NCI-H2107 treated with DMSO at 0.1 percent for 48 hours (cell line): ENCODE data around the gene RAB11FIP2.
A peak's percentile ranks its signal among the peaks of the same experiment; 100 is the strongest.

ENCODE experiments used
- DNase-seq: peaks from one replicate; lab custom pipeline; 2025; ENCODE audit not compliant: unreplicated experiment; lab: John Stamatoyannopoulos, UW

Gene RAB11FIP2

DNA sequence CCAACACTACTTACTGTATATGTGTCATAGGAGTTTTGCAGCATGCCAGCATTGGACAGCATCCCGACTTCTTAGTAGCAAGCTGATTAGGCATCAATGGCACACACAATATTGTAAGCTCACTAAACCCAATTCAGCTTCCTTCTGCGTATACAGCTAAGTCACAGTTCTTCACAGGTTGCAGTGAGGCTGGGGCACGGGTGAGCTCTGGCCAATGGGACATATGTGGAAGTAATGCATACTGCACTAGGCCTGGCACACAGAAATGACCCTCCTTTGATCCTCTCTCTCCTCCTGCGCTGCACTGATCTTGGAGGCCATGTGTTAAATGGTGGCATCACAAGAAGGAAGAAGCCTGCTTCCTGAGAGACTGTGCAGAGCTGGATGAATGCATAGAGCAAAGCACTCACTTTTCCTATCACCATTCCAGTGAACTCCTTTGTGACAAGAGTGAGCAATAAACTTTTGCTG lies 11.9 kb downstream of the RAB11FIP2 start:
- no peak for DNase-seq

DNA sequence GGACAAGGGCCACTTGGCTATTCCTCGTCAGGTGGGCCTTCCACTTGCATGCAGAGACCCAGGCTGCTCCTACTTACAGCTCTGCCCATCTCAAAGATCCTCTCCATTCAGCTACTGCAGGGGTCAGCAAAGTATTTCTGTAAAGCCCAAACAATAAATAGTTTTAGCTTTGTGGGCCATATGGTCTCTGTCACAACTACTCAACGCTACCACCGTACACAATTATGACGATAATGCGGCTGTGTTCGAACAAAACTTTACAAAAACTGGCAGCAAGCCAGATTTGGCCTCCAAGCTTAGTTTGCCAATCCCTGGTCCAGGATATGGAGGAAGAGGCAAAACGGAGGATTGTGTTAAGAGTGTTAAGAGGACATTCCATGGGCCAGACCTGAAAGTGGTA lies 12.8 kb downstream of the RAB11FIP2 start:
- no peak for DNase-seq

DNA sequence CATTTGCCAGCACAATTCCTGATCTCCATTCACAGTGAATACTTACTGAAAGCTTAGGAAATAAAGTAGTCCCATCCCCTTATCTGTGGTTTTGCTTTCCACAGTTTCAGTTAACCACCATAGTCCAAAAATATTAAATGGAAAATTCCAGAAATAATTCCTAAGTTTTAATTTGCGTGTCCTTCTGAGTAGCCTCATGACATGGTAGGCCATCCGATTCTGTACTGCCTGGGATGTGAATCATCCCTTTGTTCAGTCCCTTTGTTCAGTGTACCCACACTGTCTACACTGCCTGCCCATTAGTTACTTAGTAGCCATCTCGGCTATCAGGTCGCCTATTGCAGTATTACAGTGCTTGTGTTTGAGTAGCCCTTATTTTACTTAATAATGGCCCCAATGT lies 14.2 kb downstream of the RAB11FIP2 start:
- DNase-seq = no peak

DNA sequence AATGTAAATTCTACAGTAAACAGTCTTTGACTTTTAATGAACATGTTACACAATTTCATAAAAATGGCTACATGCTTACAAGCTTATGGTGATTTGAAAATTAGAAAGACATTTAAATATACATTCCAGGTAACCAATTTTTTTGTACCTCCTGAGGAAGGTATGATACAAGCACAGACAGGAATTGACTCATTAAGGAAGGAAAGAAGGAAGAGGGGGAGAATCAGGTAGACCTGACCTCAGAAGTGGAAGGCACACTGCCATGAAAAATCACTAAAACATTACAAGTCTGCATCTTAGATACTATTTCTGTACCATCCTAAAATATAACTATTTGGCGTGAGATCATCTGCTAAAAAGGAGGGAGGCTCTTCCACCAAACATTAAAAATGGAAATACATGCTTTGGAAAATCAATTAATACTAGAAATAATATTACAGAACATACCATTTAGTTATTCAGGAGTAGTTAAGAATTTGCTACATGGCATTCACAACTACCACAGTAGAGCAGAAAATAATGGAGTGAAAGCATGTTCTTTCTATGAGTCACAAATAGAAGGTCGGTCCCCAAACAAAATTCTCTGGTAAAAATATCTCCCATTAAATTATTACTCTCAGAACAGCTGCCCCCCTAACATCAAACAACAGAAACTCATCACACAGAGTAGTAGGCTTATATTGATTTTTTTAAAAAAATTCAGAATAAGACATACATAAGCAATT lies 15.2 kb downstream of the RAB11FIP2 start:
- no peak for DNase-seq

DNA sequence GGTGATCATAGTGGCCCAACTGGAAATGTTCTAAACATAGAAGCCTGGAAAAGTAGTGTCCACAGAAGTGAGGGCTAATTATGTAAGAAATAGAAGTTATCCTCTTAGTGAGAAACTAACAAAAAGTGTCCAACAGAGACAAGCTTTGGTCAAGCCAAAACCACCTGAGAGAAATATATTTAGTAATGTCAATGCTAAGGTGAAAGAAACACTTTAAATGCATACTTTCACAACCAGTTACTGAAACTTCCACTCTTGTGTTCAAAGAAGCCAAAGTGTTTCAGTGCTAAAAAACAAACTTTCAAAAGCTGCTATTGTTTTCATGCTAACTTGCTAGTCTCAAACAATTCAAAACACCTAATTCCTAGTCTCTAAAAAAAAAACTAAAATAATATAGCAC lies 18.1 kb downstream of the RAB11FIP2 start:
- DNase-seq = no peak

DNA sequence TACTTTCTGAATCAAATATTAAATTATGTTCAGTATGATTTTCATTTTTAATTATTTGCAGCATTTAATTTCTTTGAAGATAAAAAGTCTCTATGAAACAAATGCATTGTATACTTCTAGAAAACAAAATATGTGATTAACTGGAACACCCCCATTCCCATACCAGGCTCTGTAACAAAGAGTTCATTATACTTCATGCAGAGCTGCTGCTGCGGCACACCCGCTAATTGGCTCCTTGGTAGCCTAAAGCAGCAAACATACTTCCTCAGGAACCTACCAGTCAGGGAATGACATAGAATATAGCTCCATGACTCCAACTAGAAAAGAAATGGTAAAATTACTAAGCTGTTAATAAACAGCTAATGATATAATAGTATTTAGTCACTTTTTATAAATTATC lies 19.3 kb downstream of the RAB11FIP2 start:
- no peak for DNase-seq

DNA sequence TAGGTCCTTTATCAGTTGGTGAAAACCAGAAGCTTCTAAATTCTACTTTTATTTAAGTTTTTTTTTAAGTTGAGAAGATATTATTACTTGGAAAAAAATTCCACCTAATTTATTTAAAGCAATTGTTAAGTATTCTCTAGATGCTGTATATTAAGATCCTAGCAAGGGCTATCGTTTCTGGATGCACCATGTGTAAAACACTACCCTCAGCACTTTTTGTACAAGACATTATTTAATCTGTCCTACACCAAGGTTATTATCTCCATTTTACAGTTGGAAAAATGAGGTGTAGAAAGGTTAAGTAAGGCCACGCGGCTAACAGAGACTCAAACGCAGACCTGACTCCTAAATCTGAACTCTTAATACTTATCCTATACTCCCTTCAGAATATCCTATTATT lies 19.8 kb downstream of the RAB11FIP2 start:
- no peak for DNase-seq

DNA sequence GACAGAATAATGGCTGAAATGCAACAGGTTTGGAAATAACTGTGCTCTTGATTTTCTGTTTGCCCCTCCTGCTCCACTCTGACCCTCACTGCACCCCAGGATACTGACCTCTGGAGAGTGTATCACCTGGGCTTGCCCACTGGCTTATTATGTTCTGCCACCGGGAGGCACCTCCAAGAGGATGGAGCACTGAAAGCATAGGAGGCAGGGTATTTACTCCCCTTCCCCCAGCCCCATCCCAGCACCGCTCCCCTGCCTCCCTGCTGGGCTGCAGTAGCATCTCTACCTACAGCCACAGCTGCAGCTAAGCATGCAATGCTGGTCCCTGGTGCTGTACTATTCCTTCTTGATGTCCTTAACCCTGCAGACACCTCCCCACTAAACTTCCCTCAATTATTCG lies 26.4 kb downstream of the RAB11FIP2 start:
- DNase-seq = no peak

DNA sequence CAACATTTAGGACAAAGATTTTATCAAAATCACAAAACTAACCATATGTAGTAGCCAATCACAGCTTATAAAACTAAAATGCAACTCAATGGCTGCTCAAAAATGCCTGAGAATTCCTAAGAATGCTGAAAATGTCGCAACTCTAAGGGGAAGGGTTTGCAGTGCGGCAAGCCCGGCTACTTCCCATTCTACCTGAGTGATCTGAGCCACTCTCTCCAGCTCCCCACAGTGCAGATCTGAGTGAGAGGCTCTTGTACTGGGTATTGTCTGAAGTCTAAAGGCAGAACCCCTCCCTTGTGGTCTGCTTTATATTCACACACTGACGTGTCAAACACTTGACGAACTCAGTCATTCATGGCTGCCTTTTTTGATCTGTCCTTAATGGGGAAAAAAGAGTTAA lies 28.9 kb downstream of the RAB11FIP2 start:
- DNase-seq = peak; percentile 47

DNA sequence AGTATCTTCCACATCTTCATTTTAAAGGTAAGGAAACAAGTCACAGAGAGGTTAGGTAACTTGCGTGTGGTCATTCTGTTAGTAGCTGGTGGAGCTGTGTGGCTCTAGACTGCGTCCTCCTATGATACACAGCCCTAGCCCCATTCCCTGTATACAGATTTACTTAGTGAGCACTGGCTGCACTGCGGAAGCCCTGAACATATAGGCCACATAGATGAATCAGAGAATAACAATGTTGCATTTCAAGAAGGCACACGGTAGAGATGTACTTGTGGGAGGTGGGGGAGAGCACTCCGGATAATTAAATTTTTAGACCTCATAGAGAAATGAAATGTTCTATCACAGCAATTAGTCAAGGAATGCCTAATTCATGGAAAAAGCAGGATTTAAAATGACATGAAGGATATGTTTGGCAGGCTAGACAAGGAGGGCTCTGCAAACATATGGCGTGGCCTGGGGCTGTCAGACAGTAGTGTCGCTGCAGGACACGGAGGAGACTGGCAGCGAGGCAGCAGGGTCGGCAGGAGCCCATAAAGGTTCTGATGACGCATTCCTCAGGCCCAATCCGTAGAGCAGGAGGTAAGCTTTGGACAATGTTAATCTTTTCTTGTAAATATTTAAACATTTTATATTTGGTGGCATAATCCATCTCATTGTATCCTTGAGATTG lies 29.5 kb downstream of the RAB11FIP2 start:
- DNase-seq = no peak

DNA sequence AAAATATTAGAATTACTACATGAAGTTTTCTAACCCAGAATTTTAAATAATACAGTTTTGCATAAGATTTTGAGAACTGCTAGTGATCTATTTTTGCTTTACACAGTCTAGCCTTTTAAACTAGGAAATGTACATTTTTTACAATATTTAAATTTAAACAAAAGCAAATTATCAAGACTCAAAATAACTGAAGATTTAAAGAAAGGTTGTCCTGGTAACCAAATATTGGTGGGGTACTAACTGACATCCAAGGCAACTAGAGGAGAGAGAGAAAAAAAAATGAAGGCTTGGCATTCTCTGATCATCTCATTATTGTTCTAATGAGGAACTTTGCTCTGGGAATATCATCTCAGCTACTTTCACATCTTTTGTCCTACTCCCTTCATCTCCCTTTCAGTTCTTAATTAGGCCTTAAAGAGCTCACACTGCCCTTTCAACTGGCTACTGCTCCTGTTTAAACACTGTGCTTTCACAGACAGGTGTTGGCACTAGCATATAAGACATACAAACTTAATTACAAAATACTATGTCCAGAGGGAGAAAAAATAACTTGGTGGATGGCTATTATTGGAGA lies 33.7 kb downstream of the RAB11FIP2 start:
- DNase-seq = no peak

DNA sequence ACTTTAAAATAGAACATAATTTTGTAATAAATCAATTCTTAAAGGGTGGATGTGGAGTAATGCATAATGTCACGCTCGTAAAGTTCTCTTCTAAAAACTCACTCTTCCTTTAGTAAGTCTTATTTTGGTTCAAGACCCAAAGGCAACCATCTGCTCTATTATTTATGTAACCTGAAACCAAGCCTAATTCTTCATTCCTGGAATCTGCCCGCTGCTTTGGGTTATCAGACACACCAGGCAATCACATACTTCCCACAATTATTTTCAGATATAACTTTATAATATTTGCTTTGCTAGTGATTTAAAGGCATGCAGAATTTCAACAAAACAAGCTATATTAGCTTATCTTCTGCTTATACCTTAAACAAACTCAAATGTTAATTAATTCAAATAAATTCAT lies 39.0 kb downstream of the RAB11FIP2 start:
- DNase-seq = no peak

DNA sequence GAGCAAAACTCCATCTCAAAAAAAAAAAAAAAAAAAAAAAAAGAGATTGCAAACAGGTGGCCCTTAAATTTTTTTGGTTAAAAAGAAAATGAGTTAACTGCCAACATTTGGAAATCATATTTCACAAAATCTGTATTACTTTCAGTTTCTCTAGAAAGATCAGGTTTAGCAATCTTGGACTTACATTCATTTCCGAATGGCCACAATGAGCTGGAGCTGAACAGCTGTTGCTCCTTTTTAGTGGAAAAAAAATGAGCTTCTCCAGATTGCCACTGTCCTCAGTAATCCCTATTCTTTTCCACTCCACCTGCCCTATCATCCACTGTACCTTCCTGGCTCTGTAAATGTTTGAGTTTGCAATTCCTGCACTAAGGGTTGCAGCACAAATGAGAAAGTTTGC lies 43.6 kb downstream of the RAB11FIP2 start:
- no peak for DNase-seq

DNA sequence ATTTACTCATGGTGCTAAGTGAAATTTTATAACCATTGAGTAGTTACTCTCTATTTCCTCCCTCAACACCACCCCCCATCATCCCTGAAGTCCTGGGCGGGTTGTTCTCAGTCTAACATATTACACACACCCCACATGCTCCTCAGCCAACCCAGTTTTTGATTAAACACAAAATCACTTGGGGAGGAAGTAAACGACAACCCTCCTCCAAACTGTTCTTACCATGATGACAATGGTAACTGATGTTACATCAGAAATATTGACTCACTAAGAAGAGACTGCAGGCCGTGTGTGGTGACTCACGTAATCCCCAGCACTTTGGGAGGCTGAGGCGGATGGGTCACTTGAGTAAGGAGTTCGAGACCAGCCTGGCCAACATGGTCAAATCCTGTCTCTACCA lies 44.2 kb downstream of the RAB11FIP2 start:
- DNase-seq = no peak

DNA sequence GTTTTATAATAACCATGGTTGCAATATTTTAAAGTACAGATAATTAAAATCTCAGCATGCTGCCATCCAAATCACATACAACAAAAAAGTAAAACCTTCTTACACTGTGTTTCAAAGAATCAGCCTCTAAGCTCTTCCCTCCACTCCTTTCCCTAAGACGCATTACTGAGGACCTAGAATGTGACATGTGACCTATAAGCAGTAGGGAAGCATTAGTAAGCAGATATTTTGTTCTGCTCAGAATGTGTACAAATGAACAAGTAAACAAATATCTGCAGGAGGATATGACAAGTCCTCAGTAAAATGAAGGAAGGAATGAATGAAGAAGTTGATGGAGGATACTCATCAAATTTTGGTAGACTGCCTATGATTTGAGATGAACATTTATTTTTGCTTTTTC lies 49.1 kb downstream of the RAB11FIP2 start:
- DNase-seq = no peak

DNA sequence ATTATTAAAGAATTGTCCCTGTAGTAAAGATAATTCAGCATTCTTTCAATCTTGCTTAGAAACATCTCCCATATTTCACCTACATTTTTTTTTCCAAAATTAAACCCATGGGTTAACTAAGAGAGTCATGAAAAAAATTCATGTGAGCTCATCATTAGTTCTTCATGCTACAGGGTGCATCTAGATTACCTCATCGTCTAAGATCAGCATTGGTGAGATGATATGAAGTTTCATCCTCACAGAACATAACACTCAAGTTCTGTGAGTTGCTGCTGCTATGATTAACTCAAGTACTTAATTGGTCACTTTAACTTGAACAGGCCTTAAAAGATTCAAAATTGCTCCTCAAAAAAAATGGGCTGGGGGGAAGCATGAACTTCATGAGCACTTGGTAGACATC lies 50.0 kb downstream of the RAB11FIP2 start:
- no peak for DNase-seq

DNA sequence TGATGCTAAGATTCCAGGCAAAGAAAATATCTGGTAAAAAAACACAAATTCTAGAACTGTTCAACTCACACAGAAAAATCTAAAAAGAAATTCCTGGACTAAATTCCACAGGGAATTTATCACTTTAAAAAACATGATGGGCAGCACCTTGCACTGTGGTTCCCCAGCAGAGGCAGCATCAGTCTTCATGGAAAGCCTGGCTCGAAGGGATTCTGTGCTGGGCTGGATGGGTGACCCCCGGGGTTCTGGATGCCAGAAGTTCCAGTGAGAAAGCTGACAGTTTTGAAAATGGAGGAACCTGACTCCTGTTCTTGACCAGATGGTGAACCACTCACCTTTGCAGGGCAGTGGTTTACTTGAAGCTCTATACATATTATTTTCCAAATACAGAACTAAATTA lies 52.0 kb downstream of the RAB11FIP2 start:
- DNase-seq = no peak

DNA sequence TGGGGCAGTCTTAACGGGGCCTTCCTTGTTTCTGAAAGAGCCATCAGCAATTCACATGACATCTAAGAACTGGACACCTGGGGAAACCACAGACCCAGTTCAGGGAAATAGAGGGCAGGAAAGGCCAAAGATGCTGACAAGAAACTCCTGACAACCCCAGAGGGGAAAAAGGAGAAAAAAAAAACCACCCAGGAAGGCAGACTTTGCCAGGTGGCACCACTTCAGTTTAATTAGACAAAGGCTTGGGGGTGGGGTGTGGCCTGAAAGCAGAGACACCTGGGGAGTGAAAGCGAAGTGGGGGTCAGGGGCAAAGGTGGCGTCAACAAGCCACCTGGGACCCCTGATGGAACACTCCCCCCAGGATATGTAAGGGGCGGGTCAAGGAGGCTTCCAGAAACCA lies 53.6 kb downstream of the RAB11FIP2 start:
- DNase-seq = no peak

DNA sequence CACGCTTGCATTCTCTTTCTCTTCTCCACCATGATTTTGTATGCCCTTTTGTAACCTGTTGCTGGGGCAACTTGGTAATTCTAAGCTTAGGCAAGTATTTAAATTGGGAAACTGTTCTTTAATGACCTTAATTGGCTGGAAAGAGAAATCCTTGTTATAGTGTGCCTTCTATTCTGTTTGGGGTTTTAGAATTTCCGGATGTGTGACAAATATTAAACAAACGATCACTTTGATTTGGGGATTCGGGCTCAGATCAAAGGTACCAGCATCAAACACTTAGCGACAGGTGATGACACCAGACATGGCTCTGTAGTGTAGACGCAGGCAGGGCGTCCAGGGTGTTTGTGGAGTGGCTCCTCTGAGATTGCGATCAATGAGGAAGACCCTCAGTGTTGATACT lies 55.0 kb downstream of the RAB11FIP2 start:
- no peak for DNase-seq

DNA sequence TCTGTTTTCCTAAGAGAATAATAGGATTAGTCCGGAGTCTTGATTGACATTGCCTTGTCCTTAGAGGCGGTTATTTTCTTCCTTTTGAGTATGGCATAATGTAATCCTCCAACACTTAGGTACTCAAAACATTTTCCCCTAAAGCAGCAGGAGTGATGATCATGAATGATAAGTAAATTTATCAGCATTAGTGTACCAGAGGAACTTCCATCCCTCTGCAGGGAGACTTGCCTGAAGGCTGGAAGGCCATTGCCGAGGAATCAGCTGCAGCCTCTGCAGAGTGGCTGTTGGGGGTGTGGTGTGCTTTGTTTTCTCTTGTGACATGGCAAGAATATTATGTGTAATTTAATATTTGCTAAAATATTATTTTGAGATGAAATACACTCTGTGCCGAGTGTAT lies 56.8 kb downstream of the RAB11FIP2 start:
- no peak for DNase-seq

DNA sequence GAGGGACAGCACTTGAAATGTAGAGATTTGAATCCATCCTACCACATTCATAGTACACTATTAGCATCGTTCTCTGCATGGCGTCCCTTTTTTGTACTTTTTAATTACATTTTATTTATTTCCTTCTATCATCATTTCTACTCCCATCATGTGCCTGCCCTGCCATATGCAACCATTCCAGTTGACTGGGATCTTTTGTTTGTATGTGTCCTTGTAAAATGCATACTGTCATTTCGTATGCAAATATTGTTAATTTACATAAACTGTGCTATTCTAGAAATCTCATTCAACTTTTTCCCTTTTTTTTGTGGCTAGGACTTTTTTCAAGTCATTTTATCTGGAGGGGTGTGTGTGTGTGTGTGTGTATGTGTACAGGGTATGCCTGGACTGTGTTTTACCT lies 57.9 kb downstream of the RAB11FIP2 start:
- no peak for DNase-seq

DNA sequence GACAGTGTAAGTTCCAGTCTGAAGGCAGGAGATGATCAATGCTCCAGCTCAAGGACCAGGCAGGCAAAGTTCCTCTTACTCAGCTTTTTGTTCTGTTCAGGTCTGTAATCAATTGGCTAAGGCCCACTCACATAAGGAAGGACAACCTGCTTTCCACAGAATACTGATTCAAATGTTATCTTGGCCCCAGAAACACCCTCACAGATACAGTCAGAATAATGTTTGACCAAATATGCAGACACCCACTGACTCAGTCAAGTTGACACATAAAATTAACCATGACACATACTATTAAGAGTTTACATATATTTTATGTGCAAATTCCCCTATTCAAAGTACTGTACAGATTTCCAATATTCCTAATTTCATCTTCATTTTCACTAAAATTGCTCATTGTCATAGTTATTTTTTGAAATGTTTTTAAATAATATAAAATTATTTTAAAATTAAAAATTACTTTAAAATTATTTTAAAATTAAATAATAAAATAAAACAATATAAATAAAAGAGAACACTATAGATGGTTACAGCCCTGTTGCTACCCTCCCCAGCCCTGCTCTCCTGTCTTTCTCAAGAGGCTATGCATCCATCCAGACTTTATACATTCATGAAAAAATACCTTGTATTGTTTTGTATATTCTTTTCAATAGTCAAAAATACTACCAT lies 59.4 kb downstream of the RAB11FIP2 start:
- DNase-seq = no peak
